OCI-LY1 (cell line): ENCODE data around the gene MAFG.

Source experiments
- EZH2 ChIP-seq: fragments of 200-600 bp; sonication (generic), shearing (Covaris generic); IDR thresholded peaks from 2 replicates; pipeline ENCODE4 v1.8.0; 2017; ENCODE audit warnings: borderline replicate concordance, mixed run types, mild to moderate bottlenecking, antibody characterized with exemption, low read length, moderate library complexity, mixed read lengths
- TF ChIP-seq, protein P1 (sequence below): fragments of 200-600 bp; sonication (generic), shearing (Covaris generic); IDR thresholded peaks from 2 replicates; pipeline ENCODE4 v1.5.1; 2017; ENCODE audit warnings: mild to moderate bottlenecking, antibody characterized with exemption, low read length, moderate library complexity, mixed read lengths

DNA sequence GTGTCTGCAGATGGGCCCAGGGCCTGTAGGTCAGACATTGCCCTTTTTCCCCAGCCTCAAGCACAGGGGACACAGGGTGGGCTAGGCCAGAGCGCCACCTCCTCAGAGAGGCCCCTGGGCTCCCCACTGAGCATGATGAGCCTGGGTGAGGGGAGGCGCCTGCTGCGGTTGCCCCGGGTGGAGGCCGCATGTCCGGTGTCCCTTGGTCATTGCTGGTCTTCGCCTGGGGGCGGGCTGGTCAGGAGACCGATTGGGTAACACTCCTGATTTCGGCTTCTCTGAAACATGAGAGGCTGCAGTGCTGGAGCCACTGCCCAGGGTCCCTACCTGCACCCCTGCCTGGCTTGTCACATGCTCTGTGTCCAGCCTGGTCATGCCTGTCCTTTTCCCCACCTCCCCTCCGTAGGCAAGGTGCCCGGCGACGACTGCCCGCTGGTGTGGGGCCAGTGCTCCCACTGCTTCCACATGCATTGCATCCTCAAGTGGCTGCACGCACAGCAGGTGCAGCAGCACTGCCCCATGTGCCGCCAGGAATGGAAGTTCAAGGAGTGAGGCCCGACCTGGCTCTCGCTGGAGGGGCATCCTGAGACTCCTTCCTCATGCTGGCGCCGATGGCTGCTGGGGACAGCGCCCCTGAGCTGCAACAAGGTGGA, 27.9 kb downstream of the MAFG start:
- TF ChIP-seq, protein P1, sequence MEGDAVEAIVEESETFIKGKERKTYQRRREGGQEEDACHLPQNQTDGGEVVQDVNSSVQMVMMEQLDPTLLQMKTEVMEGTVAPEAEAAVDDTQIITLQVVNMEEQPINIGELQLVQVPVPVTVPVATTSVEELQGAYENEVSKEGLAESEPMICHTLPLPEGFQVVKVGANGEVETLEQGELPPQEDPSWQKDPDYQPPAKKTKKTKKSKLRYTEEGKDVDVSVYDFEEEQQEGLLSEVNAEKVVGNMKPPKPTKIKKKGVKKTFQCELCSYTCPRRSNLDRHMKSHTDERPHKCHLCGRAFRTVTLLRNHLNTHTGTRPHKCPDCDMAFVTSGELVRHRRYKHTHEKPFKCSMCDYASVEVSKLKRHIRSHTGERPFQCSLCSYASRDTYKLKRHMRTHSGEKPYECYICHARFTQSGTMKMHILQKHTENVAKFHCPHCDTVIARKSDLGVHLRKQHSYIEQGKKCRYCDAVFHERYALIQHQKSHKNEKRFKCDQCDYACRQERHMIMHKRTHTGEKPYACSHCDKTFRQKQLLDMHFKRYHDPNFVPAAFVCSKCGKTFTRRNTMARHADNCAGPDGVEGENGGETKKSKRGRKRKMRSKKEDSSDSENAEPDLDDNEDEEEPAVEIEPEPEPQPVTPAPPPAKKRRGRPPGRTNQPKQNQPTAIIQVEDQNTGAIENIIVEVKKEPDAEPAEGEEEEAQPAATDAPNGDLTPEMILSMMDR: no peak
- no peak for TF ChIP-seq EZH2
